HG03060 (cell line): Measurements from ENCODE around the gene KAT2B.

Source experiments
- ATAC-seq: cut with Tn5 transposase; IDR thresholded peaks from one replicate; pipeline ENCODE4 v1.9.1; 2021; ENCODE audit warnings: low read depth, moderate number of reproducible peaks; ENCODE audit not compliant: unreplicated experiment

Gene KAT2B

DNA sequence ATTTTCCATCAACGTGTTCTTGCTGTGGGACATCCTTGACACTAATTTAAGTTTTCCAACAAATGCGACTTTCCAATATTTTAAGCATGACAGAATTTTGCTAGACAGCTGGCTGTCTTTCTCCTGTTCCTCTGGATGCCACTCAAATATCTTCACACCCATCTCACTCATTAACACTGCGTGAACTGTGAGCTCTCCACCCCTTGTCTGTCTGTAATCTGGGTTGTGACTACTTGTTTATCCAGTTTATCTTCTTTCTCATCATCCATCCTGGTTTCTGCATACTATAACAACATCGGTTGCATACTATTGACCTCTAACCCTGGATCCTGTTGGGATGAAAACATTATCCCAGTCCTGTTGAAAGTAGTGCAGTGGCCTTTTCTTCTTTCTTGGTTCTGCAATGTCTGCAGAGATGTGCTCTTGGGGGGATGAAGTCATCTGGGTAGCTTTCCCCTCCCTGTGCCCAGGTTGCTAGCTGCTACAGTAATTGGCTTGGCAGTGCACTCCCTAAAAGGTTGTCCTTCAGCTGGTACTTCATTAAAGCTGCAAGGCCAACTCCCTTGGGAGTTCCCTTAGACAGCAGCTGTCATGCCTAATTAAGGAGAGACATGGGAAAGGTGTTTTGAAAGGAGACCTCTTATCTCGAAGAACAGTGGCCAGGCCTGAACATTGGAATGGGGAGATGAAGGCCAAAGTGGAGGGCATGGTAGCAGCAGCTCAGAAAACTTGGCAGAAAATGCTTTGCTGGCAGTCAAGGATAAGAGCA lies 24.7 kb downstream of the KAT2B start:
- no peak for ATAC-seq

GRCh38 chr3:20066079-20066478 lies 25.8 kb downstream of the KAT2B start:
- no peak for ATAC-seq

DNA sequence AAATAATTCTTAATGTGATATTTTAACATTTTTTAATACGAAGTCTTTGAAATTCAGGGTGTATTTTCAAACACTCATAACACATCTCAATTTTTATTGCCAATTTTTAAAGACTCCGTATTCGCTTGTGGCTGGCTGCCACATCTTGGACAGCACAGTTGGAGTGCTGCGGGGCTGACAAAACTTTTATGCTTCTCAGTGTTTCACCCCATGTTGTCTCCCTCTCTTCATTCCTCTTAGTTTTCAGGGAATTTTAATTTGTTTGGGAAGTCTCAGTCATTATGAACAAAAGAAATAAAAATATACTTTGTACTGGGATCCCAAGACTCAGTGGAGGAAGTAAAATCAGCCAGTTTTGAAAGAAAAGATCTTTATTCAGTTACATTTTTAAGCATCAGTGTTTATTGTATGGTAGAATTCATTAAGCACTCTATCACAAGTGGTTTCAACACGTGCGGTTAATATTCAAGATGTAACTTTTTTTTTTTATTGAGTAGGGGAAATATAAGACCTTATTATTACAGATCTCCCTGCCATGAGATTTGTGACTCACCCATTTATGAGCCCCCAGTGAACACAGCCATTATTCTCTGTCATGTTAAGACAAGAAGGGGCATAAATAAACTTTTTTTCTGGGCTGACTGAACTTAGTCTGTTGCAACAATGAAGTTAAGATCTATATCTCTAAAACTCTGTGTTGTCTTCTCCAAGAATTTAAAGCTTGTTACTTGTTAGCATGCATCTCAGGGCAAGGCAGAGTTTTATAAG lies 26.8 kb downstream of the KAT2B start:
- ATAC-seq, result no peak

- ATAC-seq, result no peak
Measured at GRCh38 chr3:20068512-20069177, 28.4 kb downstream of the KAT2B start.

- ATAC-seq, result no peak
Measured at GRCh38 chr3:20069178-20069532, 28.9 kb downstream of the KAT2B start.

GRCh38 chr3:20071175-20071574 lies 30.9 kb downstream of the KAT2B start:
- no peak for ATAC-seq

- ATAC-seq, result no peak
Measured at GRCh38 chr3:20072422-20072821, 32.2 kb downstream of the KAT2B start.

GRCh38 chr3:20073068-20073467 lies 32.8 kb downstream of the KAT2B start:
- no peak for ATAC-seq

DNA sequence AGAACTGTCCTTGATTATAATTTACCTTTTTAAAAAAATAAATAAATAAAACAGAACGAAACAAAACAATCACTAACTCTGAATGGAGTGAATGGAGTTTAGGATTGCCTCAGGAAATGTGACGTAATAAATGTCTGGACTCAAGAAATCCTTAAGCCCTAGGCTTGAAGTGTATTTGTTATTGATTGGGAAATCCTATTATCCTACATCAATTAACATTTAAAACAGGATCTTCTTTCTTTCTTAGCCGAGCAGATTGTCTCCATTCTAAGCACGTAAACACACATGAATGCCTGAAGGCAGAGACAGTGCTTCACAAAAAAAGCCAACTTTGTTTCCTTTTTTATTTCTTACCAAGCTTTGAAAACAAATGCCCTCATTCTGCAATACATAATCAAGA lies 33.4 kb downstream of the KAT2B start:
- ATAC-seq, result no peak

GRCh38 chr3:20074226-20075063 lies 34.2 kb downstream of the KAT2B start:
- ATAC-seq, result no peak

DNA sequence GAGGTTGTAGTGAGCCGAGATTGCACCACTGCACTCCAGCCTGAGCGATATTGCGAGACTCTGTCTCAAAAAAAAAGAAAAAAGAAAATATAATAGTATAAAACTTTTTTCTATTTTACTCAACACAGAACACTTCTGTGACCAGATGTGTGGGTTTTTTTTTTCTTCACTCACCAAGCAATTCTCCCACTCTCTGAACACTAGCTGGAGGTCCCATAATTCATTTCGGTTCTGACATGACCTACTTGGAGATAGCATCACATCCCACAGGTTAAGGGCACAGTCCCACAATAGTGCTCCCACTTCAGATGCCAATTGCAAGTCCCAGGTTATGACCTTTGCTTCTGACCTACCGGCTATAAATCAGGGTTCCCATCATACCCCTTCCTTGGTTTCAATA lies 35.0 kb downstream of the KAT2B start:
- no peak for ATAC-seq

GRCh38 chr3:20076296-20076997 lies 36.2 kb downstream of the KAT2B start:
- ATAC-seq, result no peak

- ATAC-seq, result no peak
Measured at GRCh38 chr3:20077068-20077467, 36.8 kb downstream of the KAT2B start.

GRCh38 chr3:20078194-20078714 lies 38.0 kb downstream of the KAT2B start:
- no peak for ATAC-seq

DNA sequence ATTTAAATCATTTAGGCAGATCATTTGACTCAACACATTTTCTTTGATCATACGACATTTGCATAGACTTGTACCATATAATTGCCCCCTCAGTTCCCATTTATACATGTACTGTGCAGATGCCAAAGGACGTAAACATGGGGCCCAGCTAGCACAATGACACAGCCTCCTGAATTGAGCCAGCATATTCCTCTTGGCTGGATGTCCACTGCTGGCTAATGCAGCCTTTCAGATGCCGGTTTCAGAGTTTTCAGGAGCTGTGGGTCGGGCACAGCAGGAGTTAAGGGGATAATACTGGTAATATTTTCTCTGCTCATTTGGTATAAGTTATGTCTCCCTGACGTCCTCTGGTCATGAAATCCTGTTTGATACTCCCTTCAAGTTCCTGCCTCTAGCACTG lies 39.4 kb downstream of the KAT2B start:
- no peak for ATAC-seq

- peak; percentile 97 for ATAC-seq
Measured at GRCh38 chr3:20080956-20081554, 40.8 kb downstream of the KAT2B start.

DNA sequence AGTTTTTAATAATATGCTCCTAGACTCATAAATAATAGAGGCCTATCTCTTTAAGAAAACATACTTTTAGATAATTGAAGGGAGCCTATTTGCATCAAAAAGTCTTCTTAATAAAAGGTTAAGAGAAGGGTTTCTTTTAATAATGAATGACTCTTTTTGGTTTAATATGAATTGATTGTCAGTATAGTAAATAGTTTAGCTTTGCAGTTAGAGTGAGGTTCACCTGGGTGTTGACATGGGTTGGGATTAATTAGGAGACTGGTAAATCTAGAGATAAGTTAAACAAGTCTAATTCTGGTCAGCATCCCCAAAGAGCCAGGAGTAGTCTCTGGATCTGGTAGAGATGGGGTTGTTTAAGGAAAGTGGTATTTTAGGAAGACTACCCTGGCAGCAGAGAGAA lies 43.0 kb downstream of the KAT2B start:
- ATAC-seq, result no peak

DNA sequence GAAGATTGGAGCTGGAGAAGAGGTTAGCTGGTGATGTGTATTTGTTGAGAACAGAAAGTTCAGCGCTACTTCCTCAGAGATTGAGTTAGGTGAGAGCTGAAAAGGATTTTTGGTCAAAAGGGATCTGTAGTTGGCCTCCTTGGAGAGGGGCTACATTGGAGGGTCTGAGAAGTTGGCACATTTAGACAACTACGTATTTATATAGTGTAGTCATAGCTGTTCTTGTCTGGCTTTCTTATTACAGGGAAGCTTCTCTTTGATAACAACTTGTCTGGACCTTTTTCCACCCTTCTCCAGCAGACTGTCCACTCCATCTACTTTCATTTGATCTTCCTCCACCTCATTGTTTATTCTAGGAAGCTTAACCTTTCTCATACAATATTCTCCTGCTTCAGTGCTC lies 43.7 kb downstream of the KAT2B start:
- ATAC-seq, result no peak

- no peak for ATAC-seq
Measured at GRCh38 chr3:20091331-20092047, 51.2 kb downstream of the KAT2B start.
